ENCODE results near the gene NCKAP5.
A peak's percentile ranks its signal among the peaks of the same experiment; 100 is the strongest.

NCKAP5 gene

GRCh38 chr2:133380991-133381390 lies 187.3 kb downstream of the NCKAP5 start:
- no peak for DNase-seq (ENCODE audit: low spot score)

- no peak for DNase-seq (ENCODE audit: low spot score)
Observed at GRCh38 chr2:133378928-133379549, 189.2 kb downstream of the NCKAP5 start.

GRCh38 chr2:133378386-133378785 lies 189.9 kb downstream of the NCKAP5 start:
- DNase-seq (ENCODE audit: low spot score), result no peak

GRCh38 chr2:133377599-133377998 lies 190.7 kb downstream of the NCKAP5 start:
- no peak for DNase-seq (ENCODE audit: low spot score)

- DNase-seq (ENCODE audit: low spot score), result no peak
Observed at GRCh38 chr2:133377021-133377481, 191.2 kb downstream of the NCKAP5 start.

- no peak for DNase-seq (ENCODE audit: low spot score)
Observed at GRCh38 chr2:133374781-133375180, 193.5 kb downstream of the NCKAP5 start.

GRCh38 chr2:133371286-133371685 lies 197.0 kb downstream of the NCKAP5 start:
- no peak for DNase-seq (ENCODE audit: low spot score)

- no peak for DNase-seq (ENCODE audit: low spot score)
Observed at GRCh38 chr2:133369901-133370658, 198.2 kb downstream of the NCKAP5 start.

GRCh38 chr2:133365117-133365516 lies 203.1 kb downstream of the NCKAP5 start:
- DNase-seq (ENCODE audit: low spot score), result no peak

GRCh38 chr2:133364636-133365035 lies 203.6 kb downstream of the NCKAP5 start:
- no peak for DNase-seq (ENCODE audit: low spot score)

GRCh38 chr2:133363884-133364283 lies 204.4 kb downstream of the NCKAP5 start:
- no peak for DNase-seq (ENCODE audit: low spot score)

GRCh38 chr2:133362061-133362476 lies 206.2 kb downstream of the NCKAP5 start:
- DNase-seq (ENCODE audit: low spot score), result peak; percentile 41

GRCh38 chr2:133360882-133361281 lies 207.4 kb downstream of the NCKAP5 start:
- no peak for DNase-seq (ENCODE audit: low spot score)

GRCh38 chr2:133360190-133360589 lies 208.1 kb downstream of the NCKAP5 start:
- DNase-seq (ENCODE audit: low spot score), result no peak

GRCh38 chr2:133352719-133353118 lies 215.5 kb downstream of the NCKAP5 start:
- DNase-seq (ENCODE audit: low spot score), result no peak

GRCh38 chr2:133346654-133347053 lies 221.6 kb downstream of the NCKAP5 start:
- DNase-seq (ENCODE audit: low spot score), result peak; percentile 56

GRCh38 chr2:133345638-133346037 lies 222.6 kb downstream of the NCKAP5 start:
- no peak for DNase-seq (ENCODE audit: low spot score)

- DNase-seq (ENCODE audit: low spot score), result no peak
Observed at GRCh38 chr2:133344849-133345248, 223.4 kb downstream of the NCKAP5 start.

GRCh38 chr2:133343018-133343352 lies 225.3 kb downstream of the NCKAP5 start:
- DNase-seq (ENCODE audit: low spot score), result no peak

- DNase-seq (ENCODE audit: low spot score), result no peak
Observed at GRCh38 chr2:133342286-133343017, 225.8 kb downstream of the NCKAP5 start.

- no peak for DNase-seq (ENCODE audit: low spot score)
Observed at GRCh38 chr2:133341575-133341974, 226.7 kb downstream of the NCKAP5 start.

- no peak for DNase-seq (ENCODE audit: low spot score)
Observed at GRCh38 chr2:133338224-133338623, 230.0 kb downstream of the NCKAP5 start.

GRCh38 chr2:133334923-133335322 lies 233.3 kb downstream of the NCKAP5 start:
- no peak for DNase-seq (ENCODE audit: low spot score)
